ENCODE measurements around the gene PMM1.

GRCh38 chr22:41603873-41604332, 14.3 kb upstream of the PMM1 start:
- TF ChIP-seq CTCF (IDR thresholded peaks at IDR 0.05) (no peak), POLR2A (IDR thresholded peaks at IDR 0.05; ENCODE audit: low read depth) (no peak), POLR2AphosphoS5 (IDR thresholded peaks at IDR 0.05) (no peak)

All from esophagus muscularis mucosa (tissue), 3 donors.